Parathyroid adenoma (tissue), 2 donors: ENCODE data around the gene KY.

Experiments
- H2AFZ ChIP-seq: fragments of 300-600 bp; sonication (generic); one replicate; pipeline ENCODE4 v1.7.0; 2017; ENCODE audit warnings: antibody characterized with exemption, mild to moderate bottlenecking
- H3K27ac ChIP-seq: fragments of 300-600 bp; sonication (generic); one replicate; pipeline ENCODE4 v1.7.0; 2017
- H3K27me3 ChIP-seq: fragments of 300-600 bp; sonication (generic); one replicate; pipeline ENCODE4 v1.7.0; 2017; ENCODE audit warnings: low read length; ENCODE audit not compliant: control insufficient read depth, insufficient read depth
- H3K36me3 ChIP-seq: fragments of 300-600 bp; sonication (generic); one replicate; pipeline ENCODE4 v1.7.0; 2017; ENCODE audit warnings: low read length; ENCODE audit not compliant: control insufficient read depth, insufficient read depth
- H3K4me1 ChIP-seq: fragments of 300-600 bp; sonication (generic); one replicate; pipeline ENCODE4 v1.7.0; 2017; ENCODE audit warnings: control low read depth
- H3K4me2 ChIP-seq: fragments of 300-600 bp; sonication (generic); one replicate; pipeline ENCODE4 v1.7.0; 2017; ENCODE audit warnings: low read length
- H3K4me3 ChIP-seq: fragments of 300-600 bp; sonication (generic); one replicate; pipeline ENCODE4 v1.7.0; 2017; ENCODE audit warnings: low read depth, low read length
- H3K79me2 ChIP-seq: fragments of 300-600 bp; sonication (generic); one replicate; pipeline ENCODE4 v1.7.0; 2017; ENCODE audit warnings: control low read depth
- H3K9ac ChIP-seq: fragments of 300-600 bp; sonication (generic); one replicate; pipeline ENCODE4 v1.7.0; 2017; ENCODE audit warnings: mild to moderate bottlenecking
- H3K9me3 ChIP-seq: fragments of 300-600 bp; sonication (generic); one replicate; pipeline ENCODE4 v1.7.0; 2017; ENCODE audit warnings: low read length; ENCODE audit not compliant: control insufficient read depth
- TF ChIP-seq, protein P1 (sequence below): fragments of 300-600 bp; sonication (generic); IDR thresholded peaks from one replicate; pipeline ENCODE4 v1.7.0; 2017; ENCODE audit warnings: antibody characterized with exemption, mild to moderate bottlenecking
- donor health status: primary hyperparathyroidism.

The KY gene

DNA sequence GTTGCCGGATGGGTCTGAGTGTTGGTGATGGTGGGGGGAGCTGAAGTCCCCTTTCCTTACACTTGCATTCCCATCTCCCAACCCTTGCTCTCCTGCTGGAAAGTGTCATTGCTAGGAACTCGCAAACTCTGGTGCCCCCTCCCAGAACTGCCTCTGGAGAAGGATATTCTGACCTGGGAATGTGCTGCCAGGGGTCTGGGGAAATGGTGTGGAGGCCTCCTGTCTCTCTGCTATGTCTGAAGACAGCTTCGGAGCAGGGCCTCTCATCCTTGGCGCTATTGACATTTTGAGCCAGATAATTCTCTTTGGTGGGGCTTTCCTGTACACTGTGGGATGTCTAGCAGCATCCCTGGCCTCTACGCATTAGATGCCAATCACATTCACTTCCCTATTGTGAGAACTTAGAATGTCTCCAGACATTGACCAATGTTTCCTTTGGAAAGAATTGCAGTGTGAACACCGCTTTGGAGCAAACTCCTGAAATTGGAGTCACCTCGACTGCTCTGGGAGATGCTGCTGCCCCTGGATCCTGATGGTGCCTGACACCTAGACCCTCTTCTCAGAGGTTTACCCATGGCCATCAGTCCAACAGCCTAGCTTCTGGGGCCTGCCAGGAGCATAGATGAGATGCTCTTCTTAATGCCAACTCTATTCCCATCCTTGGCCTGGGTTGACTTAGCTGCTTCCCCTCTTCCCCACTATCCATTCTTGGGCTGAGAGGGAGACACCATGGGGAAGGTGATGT, 2.2 kb upstream of the KY start:
- Histone ChIP-seq H3K9ac (no peak overlapping the region), H3K27ac (no peak overlapping the region), H3K36me3 (no peaks in the 10 kb centered on the region), H3K27me3 (no peaks in the 10 kb centered on the region), H3K9me3 (no peaks in the 10 kb centered on the region), H3K79me2 (no peaks in the 10 kb centered on the region), H3K4me3 (no peak overlapping the region), H2AFZ (no peak overlapping the region), H3K4me2 (no peak overlapping the region), H3K4me1 (peaks cover 11% of the 10 kb centered on the region)
- TF ChIP-seq, protein P1, sequence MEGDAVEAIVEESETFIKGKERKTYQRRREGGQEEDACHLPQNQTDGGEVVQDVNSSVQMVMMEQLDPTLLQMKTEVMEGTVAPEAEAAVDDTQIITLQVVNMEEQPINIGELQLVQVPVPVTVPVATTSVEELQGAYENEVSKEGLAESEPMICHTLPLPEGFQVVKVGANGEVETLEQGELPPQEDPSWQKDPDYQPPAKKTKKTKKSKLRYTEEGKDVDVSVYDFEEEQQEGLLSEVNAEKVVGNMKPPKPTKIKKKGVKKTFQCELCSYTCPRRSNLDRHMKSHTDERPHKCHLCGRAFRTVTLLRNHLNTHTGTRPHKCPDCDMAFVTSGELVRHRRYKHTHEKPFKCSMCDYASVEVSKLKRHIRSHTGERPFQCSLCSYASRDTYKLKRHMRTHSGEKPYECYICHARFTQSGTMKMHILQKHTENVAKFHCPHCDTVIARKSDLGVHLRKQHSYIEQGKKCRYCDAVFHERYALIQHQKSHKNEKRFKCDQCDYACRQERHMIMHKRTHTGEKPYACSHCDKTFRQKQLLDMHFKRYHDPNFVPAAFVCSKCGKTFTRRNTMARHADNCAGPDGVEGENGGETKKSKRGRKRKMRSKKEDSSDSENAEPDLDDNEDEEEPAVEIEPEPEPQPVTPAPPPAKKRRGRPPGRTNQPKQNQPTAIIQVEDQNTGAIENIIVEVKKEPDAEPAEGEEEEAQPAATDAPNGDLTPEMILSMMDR, result no peak

DNA sequence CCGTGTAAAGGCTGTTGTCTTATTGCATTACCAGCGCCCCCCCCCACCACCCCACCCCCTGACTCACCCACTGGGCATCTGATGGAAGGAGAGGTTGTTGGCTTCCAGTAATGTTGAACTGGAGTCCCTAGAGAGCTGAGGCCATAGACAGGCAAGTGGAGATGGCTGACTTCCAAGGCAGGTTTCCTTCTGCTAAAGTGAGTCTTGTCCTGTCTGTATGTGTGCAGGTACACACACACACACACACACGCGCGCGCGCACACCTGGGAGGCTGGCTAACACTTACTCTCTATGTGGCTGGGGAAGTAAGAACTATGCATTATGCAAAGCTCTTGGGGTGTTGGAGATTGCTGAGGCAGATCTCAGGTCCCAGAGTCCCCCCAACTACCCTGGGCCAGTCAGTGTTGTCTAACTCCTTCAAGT, 1.6 kb upstream of the KY start:
- Histone ChIP-seq H3K27ac (no peak overlapping the region), H3K79me2 (no peaks in the 10 kb centered on the region), H3K27me3 (no peaks in the 10 kb centered on the region), H3K9ac (no peak overlapping the region), H3K4me1 (peaks cover 11% of the 10 kb centered on the region), H3K4me2 (no peak overlapping the region), H2AFZ (no peak overlapping the region), H3K36me3 (no peaks in the 10 kb centered on the region), H3K9me3 (no peaks in the 10 kb centered on the region), H3K4me3 (no peak overlapping the region)
- TF ChIP-seq, protein P1, result no peak

DNA sequence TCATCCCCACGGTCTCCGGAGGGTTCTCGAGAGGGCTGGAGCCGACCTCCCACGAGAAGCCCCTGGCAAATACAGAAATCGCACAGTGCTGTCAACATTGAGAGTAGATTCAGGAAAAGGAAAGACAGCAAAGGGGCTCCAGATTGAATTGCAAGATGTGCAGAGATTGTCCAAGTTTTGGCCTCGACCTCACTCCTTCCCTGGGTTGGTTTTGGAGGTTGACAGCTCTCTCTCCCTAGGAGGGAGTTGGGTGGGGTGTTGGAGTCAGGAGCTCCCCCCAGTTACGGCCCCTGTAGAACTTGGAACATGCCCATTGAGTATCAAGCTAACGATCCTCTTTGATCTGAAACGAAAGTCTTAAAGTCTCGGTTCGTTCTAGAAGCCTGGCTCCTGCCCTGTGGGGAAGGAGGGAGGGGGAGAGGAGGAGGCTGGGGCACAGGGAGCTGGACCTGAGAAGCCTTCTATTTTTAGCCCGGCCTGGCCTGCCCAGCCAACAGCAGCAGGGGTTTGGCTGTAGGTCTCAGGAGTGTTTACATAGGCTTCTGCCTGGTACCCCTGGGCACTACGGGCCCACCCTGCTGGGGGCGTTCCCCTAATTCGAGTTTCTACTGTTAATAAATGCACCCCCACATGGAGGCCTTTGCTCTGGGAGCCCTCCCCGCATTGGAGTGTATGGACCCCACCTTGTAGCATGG, 672 bp upstream of the KY start:
- Histone ChIP-seq H3K79me2 (no peaks in the 10 kb centered on the region), H3K27ac (peak overlapping the region; percentile 75), H3K4me2 (peak overlapping the region; percentile 87), H3K4me1 (peaks cover 11% of the 10 kb centered on the region), H3K9me3 (no peaks in the 10 kb centered on the region), H3K9ac (peak overlapping the region; percentile 28), H3K36me3 (no peaks in the 10 kb centered on the region), H2AFZ (peak overlapping the region; percentile 96), H3K27me3 (no peaks in the 10 kb centered on the region), H3K4me3 (peak overlapping the region; percentile 57)
- TF ChIP-seq, protein P1, result no peak

DNA sequence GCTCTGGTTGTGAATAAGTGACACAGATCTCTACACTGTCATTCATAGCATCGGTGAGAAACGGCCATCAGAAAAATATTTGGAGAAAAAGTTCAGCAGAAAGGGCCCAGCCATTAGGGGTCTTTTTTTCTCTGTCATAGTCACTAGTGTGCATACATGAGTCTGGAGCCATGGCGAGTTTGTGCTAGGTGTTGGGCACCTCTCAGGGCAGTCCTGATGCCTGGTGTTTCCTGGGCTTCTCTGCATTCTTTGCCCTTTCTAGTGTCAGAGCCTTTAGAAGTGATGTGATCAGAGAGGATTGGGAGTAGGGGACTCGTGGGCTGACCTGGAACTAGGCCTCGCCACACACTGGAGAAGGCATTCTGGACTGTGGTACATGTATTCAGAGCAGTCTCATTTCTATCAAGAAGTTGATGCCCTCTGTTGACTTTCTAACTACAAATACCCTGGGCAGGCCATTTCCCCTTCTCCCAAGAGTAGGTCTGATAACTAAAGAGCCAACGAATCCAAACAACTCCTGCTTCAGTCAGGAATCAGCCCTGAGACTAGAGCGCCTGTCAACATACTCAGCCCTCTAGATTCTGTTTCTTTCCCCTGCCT, 1.6 kb downstream of the KY start:
- Histone ChIP-seq H3K27ac (no peak overlapping the region), H3K4me1 (peaks cover 11% of the 10 kb centered on the region), H3K9ac (no peak overlapping the region), H3K27me3 (no peaks in the 10 kb centered on the region), H2AFZ (no peak overlapping the region), H3K36me3 (no peaks in the 10 kb centered on the region), H3K4me3 (no peak overlapping the region), H3K4me2 (no peak overlapping the region), H3K9me3 (no peaks in the 10 kb centered on the region), H3K79me2 (no peaks in the 10 kb centered on the region)
- TF ChIP-seq, protein P1, result no peak
